ENCODE measurements around the gene NECTIN1.

GRCh38 chr11:119687373-119688046 is 41.5 kb downstream of the NECTIN1 start:
- TF ChIP-seq CSDC2 (CRISPR knock-in tag; IDR thresholded peaks at IDR 0.05): no peak
- no peak for TF ChIP-seq ZNF70 (CRISPR knock-in tag; IDR thresholded peaks at IDR 0.05)
- no peak for TF ChIP-seq ARNTL (CRISPR knock-in tag; IDR thresholded peaks at IDR 0.05; ENCODE audit: borderline replicate concordance, low read depth)
- TF ChIP-seq OSR1 (CRISPR knock-in tag; IDR thresholded peaks at IDR 0.05): no peak
- no peak for TF ChIP-seq TSHZ2 (CRISPR knock-in tag; IDR thresholded peaks at IDR 0.05)

All from SK-N-SH treated with all-trans-retinoic acid at 6 μM for 48 hours (cell line).